Renal cortical epithelial cell (primary cell): Measurements from ENCODE around the gene CARD6. TPM values are rescaled to one million over a fixed set of nuclear protein-coding genes. Genes with fewer than 3 reads are reported as not detected.
"Not testable (repeated sequence)": the region's sequence is repeated elsewhere in the genome, so short reads cannot be mapped to it uniquely, and the experiment has no call there.

Source experiments
- DNase-seq: peaks from one replicate; pipeline ENCODE4 v3.0.0-alpha.2; 2011; ENCODE audit warnings: low read depth
- total RNA-seq: library from RNA; depleted of rRNA; stranded (reverse); fragments of >200 nt; gene quantifications from 2 replicates; pipeline ENCODE4 v1.2.3, GENCODE V29; 2014

CARD6 gene
- total RNA-seq, 1 donor from 2014 or later: 7.0 TPM

GRCh38 chr5:40875958-40876357, 34.8 kb downstream of the CARD6 start:
- DNase-seq: no peak

GRCh38 chr5:40877371-40877988, 36.3 kb downstream of the CARD6 start:
- peak; percentile 4 for DNase-seq

GRCh38 chr5:40879163-40879942, 38.2 kb downstream of the CARD6 start:
- DNase-seq: peak; percentile 33

- no peak for DNase-seq
Observed at GRCh38 chr5:40882291-40882690, 41.1 kb downstream of the CARD6 start.

- DNase-seq: not testable (repeated sequence)
Observed at GRCh38 chr5:40883051-40883450, 41.9 kb downstream of the CARD6 start.

- DNase-seq: not testable (repeated sequence)
Observed at GRCh38 chr5:40895440-40896425, 54.6 kb downstream of the CARD6 start.

GRCh38 chr5:40904205-40904993, 63.2 kb downstream of the CARD6 start:
- DNase-seq: peak; percentile 59

GRCh38 chr5:40904994-40905306, 63.8 kb downstream of the CARD6 start:
- no peak for DNase-seq

- DNase-seq: peak; percentile 46
Observed at GRCh38 chr5:40906351-40906751, 65.2 kb downstream of the CARD6 start.

- DNase-seq: no peak
Observed at GRCh38 chr5:40909264-40909663, 68.1 kb downstream of the CARD6 start, which contains the start of gene C7. C7 (plus strand) TSS chr5:40909497; CDS start chr5:40909611, 114 bp downstream.

GRCh38 chr5:40909723-40910122, 68.6 kb downstream of the CARD6 start:
- no peak for DNase-seq

Other genes starting within 250 kb of the CARD6 start
- 1.6 and 13.5 TPM in 2 replicates for gene PTGER4, start 161.5 kb upstream of the CARD6 start, total RNA-seq
- 18.8 and 22.7 TPM in 2 replicates for gene TTC33, start 85.4 kb upstream of the CARD6 start, total RNA-seq
- 98.4 and 110 TPM in 2 replicates for gene PRKAA1, start 43.0 kb upstream of the CARD6 start, total RNA-seq
- 168 and 350 TPM in 2 replicates for gene RPL37, start 6.1 kb upstream of the CARD6 start, total RNA-seq
- not detected in 2 replicates for gene C7, start 68.1 kb downstream of the CARD6 start, total RNA-seq
- not detected in 2 replicates for gene MROH2B, start 230.0 kb downstream of the CARD6 start, total RNA-seq